Kidney epithelial cell (primary cell): ENCODE results near the gene EMP1. TPM values are rescaled to one million over a fixed set of nuclear protein-coding genes. Genes with fewer than 3 reads are reported as not detected.

Source experiments
- DNase-seq: peaks from one replicate; pipeline ENCODE4 v3.0.0-alpha.2; 2010; ENCODE audit warnings: low read depth
- H3K27me3 ChIP-seq: 2 replicates; pipeline ENCODE4 v1.6.0; 2011; ENCODE audit warnings: low read length; ENCODE audit not compliant: control insufficient read depth, insufficient read depth
- H3K36me3 ChIP-seq: 2 replicates; pipeline ENCODE4 v1.5.1; 2011; ENCODE audit warnings: low read length; ENCODE audit not compliant: control insufficient read depth, insufficient read depth
- H3K4me3 ChIP-seq: 2 replicates; pipeline ENCODE4 v1.5.1; 2011; ENCODE audit warnings: low read depth, mild to moderate bottlenecking, control low read depth, low read length
- total RNA-seq: library from RNA; depleted of rRNA; stranded (reverse); fragments of >200 nt; gene quantifications from 2 replicates; pipeline ENCODE4 v1.2.3, GENCODE V29; 2015
- TF ChIP-seq, protein P1 (sequence below): IDR thresholded peaks from 2 replicates; pipeline ENCODE4 v1.5.1; 2011; ENCODE audit warnings: mild to moderate bottlenecking, moderate library complexity, low read length, control low read depth, inconsistent platforms; ENCODE audit not compliant: insufficient read depth, poor library complexity, severe bottlenecking

The EMP1 gene
- total RNA-seq, 1 donor from 2014 or later, result 241 TPM

GRCh38 chr12:13268581-13268980, 72.1 kb downstream of the EMP1 start:
- no peaks in the 10 kb centered on the region for H3K36me3 ChIP-seq
- TF ChIP-seq, protein P1, sequence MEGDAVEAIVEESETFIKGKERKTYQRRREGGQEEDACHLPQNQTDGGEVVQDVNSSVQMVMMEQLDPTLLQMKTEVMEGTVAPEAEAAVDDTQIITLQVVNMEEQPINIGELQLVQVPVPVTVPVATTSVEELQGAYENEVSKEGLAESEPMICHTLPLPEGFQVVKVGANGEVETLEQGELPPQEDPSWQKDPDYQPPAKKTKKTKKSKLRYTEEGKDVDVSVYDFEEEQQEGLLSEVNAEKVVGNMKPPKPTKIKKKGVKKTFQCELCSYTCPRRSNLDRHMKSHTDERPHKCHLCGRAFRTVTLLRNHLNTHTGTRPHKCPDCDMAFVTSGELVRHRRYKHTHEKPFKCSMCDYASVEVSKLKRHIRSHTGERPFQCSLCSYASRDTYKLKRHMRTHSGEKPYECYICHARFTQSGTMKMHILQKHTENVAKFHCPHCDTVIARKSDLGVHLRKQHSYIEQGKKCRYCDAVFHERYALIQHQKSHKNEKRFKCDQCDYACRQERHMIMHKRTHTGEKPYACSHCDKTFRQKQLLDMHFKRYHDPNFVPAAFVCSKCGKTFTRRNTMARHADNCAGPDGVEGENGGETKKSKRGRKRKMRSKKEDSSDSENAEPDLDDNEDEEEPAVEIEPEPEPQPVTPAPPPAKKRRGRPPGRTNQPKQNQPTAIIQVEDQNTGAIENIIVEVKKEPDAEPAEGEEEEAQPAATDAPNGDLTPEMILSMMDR, result no peak
- no peak overlapping the region for H3K4me3 ChIP-seq
- no peak for DNase-seq
- no peaks in the 10 kb centered on the region for H3K27me3 ChIP-seq

Other genes with a start within 250 kb of the EMP1 start
- not detected in 2 replicates for gene GPRC5D, start 244.6 kb upstream of the EMP1 start, total RNA-seq
- 14.7 and 19.4 TPM in 2 replicates for gene HEBP1, start 196.5 kb upstream of the EMP1 start, total RNA-seq
- 4.8 and 5.0 TPM in 2 replicates for gene FAM234B, start 152.3 kb upstream of the EMP1 start, total RNA-seq
- not detected in 2 replicates for gene GSG1, start 93.1 kb upstream of the EMP1 start, total RNA-seq